Measurements from ENCODE around the gene DLX5. TPM values are rescaled to one million over a fixed set of nuclear protein-coding genes. Genes with fewer than 3 reads are reported as not detected.

The DLX5 gene
- total and polyA plus RNA-seq, 8 donors = 0.09 TPM; not detected in 7

DNA sequence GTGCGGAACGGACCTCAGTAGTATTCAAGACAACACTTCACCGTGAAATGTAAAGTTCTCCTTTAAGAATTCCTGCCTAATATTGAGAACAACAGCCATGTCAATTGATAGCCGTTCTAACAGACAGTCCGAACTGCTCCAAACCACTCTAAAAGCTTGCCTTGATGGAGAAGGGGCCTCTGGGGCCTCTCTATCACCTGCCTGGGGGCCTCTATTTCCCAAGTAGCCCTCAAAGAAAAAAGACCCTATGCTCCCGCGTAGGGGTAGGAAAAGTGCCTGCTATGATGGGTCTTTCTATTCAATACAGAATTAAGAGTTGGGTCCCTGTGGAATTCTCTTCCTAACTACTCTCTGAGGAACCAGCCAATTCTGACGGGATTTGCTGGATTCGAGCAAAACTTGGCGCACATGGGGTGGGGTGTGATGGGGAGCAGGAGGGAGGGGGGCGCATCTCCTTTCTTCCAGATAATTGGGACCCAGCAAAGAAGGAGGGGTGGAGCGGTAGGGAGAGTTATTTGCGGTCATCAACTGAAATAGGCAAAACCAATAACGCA, 27.6 kb downstream of the DLX5 start:
- 6 to 7% methylated on average over 14 of the region's 14 CpGs for WGBS, 2 donors
- no peak for FAIRE-seq

DNA sequence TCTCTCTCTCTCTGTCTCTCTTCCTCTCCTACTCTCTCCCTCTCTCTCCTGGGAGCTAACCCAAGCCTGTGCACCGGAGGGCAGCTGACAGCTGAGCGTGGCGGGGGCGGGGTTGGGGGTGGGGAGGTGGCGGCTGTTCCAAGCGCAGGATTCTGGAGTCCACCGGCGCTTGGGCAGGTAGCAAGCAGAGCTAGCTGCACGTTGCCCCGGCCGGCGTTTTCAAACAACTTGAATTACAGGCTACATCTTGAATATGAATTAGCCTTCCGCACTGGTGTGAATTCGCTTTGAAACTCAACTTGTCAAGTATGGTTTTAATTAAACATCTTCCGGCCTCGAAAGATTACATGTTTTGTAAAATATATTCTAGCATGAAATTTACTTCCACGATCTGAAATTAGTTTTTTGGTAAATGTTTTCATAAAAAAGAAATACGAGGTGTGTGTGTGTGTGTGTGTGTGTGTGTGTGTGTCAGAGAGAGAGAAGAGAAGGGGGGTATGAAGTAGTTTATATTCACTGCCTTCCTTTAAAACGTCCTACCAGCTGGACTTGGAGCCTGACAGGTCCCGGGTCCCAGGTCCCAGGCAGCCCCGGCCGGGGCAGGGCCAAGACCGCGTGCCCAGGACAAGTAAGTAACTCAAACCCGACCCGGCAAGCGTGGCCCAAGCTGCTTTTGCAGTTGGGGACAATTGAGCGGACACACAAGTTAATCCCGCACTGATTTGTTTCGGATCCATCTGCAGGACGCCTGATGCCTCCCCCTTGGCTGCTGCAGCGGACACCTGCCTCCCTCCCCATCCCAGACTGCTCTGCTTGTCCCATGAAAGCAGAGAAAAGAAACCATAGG, 28.3 kb downstream of the DLX5 start:
- DNase-seq = no peak
- TF ChIP-seq, protein P1, sequence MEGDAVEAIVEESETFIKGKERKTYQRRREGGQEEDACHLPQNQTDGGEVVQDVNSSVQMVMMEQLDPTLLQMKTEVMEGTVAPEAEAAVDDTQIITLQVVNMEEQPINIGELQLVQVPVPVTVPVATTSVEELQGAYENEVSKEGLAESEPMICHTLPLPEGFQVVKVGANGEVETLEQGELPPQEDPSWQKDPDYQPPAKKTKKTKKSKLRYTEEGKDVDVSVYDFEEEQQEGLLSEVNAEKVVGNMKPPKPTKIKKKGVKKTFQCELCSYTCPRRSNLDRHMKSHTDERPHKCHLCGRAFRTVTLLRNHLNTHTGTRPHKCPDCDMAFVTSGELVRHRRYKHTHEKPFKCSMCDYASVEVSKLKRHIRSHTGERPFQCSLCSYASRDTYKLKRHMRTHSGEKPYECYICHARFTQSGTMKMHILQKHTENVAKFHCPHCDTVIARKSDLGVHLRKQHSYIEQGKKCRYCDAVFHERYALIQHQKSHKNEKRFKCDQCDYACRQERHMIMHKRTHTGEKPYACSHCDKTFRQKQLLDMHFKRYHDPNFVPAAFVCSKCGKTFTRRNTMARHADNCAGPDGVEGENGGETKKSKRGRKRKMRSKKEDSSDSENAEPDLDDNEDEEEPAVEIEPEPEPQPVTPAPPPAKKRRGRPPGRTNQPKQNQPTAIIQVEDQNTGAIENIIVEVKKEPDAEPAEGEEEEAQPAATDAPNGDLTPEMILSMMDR (IDR thresholded peaks at IDR 0.05) = no peak
- no peak for FAIRE-seq
- ATAC-seq = no peak
- Histone ChIP-seq H3K27me3 (peaks cover 15 to 76% (median 28%) of the 10 kb centered on the region in 4 donors), H3K27ac (no peak overlapping the region), H3K36me3 (no peaks in the 10 kb centered on the region), H3K9me3 (no peaks in the 10 kb centered on the region), H3K4me1 (no peaks in the 10 kb centered on the region), H3K4me3 (no peak overlapping the region)
- intact Hi-C loops (cut with DNase I) = no loop called here
- WGBS, 2 donors = 5% methylated on average over 32 of the region's 32 CpGs

More for the DNA sequence above, 27.6 kb downstream of the DLX5 start:
- TF ChIP-seq, protein P1 (IDR thresholded peaks at IDR 0.05) = no peak
- intact Hi-C loops (cut with DNase I) = no loop called here
- Histone ChIP-seq H3K36me3 (no peaks in the 10 kb centered on the region), H3K27ac (no peak overlapping the region), H3K9me3 (no peaks in the 10 kb centered on the region), H3K4me3 (no peak overlapping the region), H3K27me3 (peaks cover 12 to 77% (median 26%) of the 10 kb centered on the region in 4 donors), H3K4me1 (no peaks in the 10 kb centered on the region)
- no peak for DNase-seq
- no peak for ATAC-seq

DNA sequence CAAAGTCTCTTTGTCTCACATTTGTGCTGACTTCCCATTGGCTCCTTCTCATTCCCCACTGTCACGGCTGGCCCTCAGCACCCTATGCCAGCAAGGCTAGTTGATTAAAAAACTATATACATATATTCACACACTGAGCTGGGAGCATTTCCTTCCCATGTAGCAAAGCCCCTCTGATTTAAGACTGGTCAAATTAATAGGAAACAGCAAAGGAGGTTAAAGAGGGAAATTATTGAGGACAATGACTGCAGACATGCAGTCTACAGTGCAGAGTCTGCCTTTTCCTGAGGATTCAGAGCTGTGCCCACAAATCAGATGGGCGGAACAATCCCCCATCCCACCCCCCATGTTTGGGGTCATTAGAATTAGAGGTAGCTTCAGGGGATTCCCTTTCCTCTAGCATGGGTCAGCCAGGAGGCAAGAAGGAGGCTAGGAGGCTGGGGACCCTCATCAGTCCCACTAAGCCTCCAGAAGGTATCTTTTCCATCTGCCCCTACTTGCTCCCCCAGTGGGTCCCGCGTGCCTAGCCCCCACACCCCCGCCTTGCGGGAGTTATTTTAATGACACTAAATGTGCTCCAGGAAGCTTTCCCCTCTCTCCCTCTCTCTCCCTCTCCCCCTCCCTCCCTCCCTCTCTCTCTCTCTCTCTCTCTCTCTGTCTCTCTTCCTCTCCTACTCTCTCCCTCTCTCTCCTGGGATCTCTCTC, 29.1 kb downstream of the DLX5 start:
- DNase-seq = no peak
- ATAC-seq = no peak
- FAIRE-seq = no peak
- Histone ChIP-seq H3K9me3 (no peaks in the 10 kb centered on the region), H3K4me3 (no peak overlapping the region), H3K27me3 (peaks cover 15 to 76% (median 31%) of the 10 kb centered on the region in 4 donors), H3K27ac (no peak overlapping the region), H3K4me1 (no peaks in the 10 kb centered on the region), H3K36me3 (no peaks in the 10 kb centered on the region)
- WGBS, 2 donors = 9 to 10% methylated on average over 6 of the region's 6 CpGs
- intact Hi-C loops (cut with DNase I) = no loop called here
- TF ChIP-seq, protein P1 (IDR thresholded peaks at IDR 0.05) = no peak

DNA sequence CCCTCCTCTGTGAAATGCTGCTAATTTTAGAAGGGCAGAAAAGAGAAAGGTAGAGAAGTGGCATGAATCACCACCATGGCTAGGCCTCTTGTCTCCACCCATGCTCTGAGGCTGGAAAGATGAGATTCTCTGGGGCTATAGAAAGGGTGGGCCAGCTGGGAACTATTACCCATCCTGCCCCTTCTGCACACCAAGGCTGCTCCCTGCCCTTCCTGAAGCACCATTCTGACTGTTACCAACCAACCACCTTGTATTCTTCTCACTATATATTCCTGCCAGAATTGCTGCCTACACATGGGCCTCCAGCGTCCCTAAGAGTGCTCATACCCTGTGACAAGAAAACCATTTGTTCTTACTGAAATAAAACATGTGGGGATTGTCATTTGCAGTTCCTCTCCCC, 30.7 kb downstream of the DLX5 start:
- 47 to 63% methylated on average over 1 of the region's 1 CpG for WGBS, 2 donors
- H3K27me3 ChIP-seq = peaks cover 13 to 67% (median 32%) of the 10 kb centered on the region in 4 donors
- no peak for FAIRE-seq
- intact Hi-C loops (cut with DNase I) = no loop called here
- no peak overlapping the region for H3K27ac ChIP-seq
- no peak overlapping the region for H3K4me3 ChIP-seq
- no peak for DNase-seq
- ATAC-seq = no peak
- TF ChIP-seq, protein P1 (IDR thresholded peaks at IDR 0.05) = no peak
- H3K9me3 ChIP-seq = no peaks in the 10 kb centered on the region
- H3K36me3 ChIP-seq = no peaks in the 10 kb centered on the region
- no peaks in the 10 kb centered on the region for H3K4me1 ChIP-seq
